GM21367 (cell line): ENCODE results near the gene LCA5.
"Not testable (repeated sequence)": the region's sequence is repeated elsewhere in the genome, so short reads cannot be mapped to it uniquely, and the experiment has no call there.

Experiments used
- ATAC-seq: cut with Tn5 transposase; IDR thresholded peaks from one replicate; pipeline ENCODE4 v1.9.1; 2021; ENCODE audit not compliant: unreplicated experiment

Gene LCA5

DNA sequence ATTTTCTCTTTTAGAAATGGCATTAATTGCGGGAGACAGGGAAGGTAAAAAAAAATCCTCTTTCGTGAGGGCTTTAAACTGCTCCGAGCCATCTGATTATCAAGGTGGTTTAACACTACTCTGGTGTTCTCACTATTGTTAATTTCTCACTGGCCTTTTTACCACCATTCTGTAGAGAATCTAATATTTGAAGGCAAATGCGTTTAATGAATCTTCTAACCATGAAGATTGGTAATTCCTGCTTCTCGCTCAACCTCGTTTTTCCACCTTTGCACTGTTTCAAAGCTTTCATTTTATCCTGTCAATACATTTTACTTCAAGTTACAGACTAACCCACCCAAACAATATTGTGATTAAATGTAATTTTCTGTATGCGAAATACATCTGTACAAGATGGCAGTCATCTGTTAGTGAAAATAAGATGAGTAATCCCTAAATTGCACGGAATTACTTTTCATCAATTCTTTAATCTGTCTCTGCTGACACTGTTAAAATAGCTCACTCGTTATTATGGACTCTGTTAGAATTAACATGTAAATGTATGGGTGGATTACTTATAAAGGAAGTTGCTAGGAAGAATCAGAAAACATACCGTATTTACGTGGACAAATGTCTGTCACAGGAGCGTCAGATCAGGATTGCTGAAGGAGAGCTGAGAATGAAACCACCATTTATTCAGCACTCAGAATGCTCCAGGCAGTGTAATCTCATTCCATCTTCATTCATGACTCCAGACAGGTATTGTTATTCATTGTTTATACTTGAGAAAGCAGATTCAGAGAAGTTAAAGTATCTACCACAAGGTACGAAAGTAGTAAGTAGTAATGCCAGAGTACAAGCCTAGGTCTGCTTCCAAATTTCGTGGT lies 1.1 kb upstream of the LCA5 start:
- ATAC-seq, result no peak

DNA sequence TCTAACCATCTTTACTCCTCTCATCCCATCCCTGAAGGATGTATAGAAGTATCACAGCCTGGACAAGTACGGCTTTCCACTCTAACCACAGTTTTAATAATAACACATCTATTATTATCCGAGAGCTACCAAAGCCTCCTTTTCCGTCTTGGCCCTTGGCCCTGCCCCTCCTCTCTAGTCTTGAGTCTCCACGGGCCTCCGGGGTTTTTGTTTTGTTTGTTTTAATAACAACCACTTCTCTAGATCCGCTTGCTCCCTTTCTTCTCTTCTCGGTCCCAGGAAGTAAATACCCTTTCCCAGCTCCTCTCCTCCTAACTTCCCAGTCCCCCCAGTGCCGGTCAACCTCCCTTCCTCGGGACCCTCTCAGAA lies 661 bp downstream of the LCA5 start:
- no peak for ATAC-seq

DNA sequence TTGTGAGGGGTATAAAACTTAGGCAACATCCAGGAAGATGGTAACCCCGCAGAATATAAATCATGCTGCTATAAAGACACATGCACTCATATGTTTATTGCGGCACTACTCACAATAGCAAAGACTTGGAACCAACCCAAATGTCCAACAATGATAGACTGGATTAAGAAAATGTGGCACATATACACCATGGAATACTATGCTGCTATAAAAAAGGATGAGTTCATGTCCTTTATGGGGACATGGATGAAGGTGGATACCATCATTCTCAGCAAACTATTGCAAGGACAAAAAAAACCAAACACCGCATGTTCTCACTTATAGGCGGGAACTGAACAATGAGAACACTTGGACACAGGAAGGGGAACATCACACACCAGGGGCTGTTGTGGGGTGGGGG lies 7.7 kb downstream of the LCA5 start:
- not testable (repeated sequence) for ATAC-seq

DNA sequence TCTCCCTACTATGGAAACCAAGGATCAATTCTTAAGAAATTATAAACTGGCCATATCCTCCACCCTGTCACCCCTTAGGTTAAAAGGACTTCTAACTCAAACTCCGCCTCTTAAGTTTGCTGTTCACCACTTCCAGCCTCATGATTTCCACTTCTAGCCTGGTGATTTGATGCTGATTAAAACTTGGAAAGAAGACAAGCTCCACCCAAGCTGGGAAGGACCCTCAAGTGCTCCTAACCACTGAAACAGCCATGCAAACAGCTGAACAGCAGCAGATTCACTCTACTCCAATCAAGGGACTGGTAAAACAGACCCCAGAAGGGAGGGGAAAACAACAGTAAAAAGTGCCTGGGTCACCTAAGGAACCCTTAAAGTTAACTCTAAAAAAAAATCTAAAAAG lies 10.3 kb downstream of the LCA5 start:
- ATAC-seq, result no peak

DNA sequence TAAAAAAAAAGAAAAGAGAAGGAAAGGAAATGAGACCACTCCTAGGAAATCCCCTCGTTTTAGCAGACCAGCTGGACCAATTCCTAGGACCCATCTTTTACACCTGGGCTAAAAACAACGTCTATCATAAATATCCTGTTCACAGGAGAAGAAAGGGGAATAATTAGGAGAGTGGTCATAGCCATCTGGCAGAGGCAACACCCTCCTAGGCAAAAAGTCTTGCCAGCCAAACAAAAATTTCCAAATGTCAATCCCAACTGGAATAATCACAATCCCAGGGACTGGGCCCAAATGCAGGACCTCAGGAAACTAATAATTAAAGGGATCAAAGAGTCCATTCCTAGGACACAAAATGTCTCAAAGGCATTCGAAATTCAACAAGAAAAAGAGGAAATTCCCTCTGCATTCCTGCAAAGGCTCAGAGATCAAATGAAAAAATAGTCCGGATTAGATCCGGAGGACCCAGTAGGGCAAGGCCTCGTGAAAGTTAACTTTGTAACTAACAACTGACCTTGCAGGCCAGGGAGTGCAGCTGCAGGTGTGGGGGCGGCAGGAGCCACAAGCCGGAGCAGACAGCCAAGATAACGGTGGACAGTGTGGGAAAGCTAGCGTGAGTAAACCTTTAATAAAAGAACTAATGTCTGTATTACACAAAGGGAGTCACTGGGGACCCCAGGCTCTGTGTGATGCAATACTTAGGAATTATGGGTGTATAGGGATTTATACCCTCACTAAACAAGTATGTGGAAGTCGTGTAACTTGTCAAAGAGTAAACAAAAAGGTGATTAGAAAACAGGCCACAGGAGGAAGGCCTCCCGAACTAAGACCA lies 11.7 kb downstream of the LCA5 start:
- no peak for ATAC-seq

DNA sequence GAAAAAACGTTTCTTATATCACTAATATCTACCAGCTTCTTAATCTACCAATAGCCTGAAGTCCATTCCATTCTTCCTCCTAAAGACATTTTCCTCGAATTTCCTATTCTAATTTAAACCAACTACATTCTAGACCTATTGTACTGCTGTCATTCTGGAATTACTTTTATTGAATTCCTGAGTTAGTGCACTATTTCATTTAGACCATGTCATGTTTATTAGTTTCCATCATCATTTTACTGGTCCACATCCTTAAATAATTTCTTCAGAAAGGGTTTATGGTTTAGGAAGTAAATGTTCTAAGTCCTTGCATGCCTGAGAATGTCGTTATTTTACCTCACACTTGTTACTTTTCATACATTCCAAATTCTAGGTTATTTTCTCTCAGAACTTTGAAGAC lies 13.2 kb downstream of the LCA5 start:
- no peak for ATAC-seq

DNA sequence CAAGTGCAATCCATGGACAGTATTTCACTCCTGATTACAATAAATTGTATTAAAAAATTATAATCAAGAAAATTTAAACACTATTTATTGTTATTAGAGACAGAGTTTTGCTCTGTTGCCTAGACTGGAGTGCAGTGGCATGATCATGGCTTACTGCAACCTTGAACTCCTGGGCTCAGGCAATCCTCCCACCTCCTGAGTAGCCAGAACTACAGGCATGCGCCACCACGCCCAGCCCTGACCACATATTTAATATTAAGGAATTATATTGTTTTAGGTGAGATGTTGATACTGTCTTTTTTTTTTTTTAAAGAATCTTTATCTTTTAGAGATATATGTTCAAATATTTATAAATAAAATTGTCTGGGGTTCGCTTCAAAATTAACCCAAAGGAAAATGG lies 14.6 kb downstream of the LCA5 start:
- no peak for ATAC-seq

DNA sequence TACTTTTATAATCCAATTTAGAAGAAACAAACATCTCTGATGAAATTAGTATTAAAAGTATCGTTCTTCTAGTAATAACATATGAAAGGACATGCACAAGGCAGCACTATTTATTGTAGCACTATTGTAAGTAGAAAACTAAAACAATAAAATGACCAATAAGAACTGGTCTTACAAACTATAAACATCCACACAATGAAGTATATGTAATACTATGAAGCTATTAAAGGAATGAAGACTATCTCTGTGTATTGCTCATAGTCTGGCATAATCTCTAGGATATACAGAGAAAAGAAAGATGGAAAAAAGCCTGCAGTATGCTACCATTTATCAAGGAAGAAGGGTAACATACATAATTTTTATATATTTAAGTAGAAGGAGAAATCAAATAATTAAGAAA lies 16.7 kb downstream of the LCA5 start:
- no peak for ATAC-seq

DNA sequence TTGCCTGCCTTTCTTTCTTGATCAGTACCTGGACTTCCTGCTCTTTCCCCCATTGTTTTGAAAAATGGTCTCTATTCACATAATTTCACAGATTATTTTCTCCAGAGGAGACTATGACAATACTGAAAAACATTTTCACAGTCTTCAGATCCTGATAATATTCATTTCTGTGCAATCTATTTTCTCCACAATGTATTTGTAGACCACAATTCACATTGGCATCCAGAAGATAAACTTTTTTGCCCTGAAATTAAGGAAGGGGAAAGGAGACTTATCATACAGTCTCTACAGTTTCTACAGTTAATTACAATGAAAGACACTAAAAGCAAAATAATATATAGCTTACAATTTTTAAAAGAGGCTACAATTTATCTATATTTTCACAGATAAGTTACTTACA lies 18.4 kb downstream of the LCA5 start:
- no peak for ATAC-seq

DNA sequence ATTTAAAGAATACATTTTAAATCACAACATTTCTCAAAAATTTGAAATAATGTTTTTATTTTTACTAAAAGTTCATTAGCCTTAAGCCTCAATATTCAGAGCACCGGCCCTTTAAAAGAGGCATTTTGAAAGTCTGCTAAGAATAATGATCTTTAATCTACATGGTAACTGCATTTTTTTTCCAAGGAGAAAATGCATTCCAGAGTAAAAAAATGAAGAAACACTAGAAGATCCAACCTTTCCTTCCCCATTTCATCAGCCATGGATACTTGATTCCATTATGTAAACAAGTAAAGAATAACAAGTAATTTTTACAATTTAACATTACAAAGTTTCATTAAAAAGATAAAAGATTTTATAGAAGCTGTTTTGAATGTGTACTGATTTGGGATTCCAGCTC lies 21.8 kb downstream of the LCA5 start:
- no peak for ATAC-seq

DNA sequence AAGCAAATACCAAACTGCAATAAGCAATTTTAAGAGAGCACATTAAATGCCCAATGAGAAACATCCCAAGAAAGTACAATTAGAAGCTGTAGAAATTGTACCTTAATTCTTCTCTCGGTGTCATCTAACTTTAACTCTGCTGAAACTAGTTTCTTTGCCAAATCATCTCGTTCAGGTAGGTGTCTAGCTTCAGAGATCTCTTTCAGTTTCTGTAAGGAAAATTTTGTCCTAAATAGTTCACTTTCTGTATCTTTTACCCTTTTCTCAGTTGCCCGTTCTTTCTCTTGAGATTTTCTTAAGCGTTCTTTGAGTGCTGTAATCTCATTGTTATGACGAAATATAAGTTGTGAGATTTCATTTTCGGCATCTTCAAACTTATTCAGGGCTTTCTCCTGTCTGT lies 24.1 kb downstream of the LCA5 start:
- no peak for ATAC-seq

DNA sequence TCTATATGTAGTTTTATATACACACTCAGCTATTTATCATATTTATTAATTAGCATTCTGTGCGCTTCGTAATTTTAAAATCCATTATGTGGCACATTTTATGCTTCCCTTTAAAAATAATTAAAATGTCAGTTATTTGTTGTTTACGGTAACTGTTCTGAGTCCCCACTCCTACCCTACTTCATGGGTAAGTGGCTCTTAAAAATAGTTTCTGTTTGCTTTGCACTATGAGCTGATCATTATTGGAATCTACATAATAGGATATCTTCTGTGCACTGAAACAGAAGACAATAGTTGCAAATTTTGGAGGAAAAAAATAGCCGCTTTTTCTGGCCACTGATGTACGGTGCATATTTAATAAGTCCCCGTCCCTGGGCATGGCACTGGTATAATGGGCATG lies 25.2 kb downstream of the LCA5 start:
- no peak for ATAC-seq

DNA sequence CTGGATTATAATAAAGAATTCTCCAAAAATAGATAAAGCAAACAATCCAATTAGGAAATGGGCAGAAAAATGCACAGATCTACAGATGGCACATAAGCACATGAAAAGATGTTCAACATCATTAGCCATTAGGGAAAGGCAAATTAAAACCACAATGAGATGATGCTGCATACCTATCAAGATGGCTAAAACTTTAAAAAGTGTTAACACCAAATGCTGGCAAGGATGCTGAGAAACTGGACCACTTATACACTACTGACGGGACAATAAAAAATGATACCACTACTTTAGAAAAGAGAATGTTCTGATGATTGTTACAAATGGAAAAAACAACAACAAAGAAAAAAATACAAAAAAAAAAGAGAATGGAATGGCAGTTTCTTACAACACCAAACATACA lies 26.5 kb downstream of the LCA5 start:
- ATAC-seq, result no peak

DNA sequence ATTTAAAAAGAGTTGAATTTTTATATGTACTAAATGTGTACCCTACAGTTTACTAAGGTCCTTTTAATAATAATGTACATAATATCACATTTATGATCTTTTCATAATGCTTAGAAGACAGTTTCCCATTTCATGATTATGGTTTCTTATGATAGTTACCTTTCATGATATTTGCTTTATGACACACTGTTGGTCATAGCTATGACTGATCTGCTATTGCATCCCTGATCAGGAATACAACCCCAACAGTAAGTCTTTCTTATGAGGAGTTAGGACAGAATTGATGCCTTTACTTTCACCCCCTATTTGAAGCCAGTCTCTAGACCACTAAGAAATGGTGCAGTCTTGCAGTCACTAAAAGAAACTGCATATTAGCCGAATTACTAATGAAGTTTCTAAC lies 31.0 kb downstream of the LCA5 start:
- no peak for ATAC-seq

DNA sequence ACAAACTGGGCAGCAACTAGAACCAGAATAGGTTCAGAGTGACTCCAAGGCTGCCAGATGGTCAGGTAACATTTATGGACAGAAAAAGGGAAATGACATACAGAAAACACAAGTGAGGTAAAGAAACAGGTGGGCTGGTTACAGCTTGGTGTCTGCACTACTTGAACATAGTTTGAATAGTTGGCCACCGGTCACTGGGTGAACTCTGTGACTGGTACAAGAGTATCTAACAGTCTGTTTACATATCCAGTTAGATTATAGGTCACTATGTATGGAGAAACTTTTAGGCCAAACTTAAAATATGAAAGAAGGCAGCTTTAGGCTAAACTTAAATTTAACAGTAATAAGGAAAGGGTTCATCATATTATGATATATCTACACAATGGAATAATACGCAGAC lies 32.9 kb downstream of the LCA5 start:
- no peak for ATAC-seq

DNA sequence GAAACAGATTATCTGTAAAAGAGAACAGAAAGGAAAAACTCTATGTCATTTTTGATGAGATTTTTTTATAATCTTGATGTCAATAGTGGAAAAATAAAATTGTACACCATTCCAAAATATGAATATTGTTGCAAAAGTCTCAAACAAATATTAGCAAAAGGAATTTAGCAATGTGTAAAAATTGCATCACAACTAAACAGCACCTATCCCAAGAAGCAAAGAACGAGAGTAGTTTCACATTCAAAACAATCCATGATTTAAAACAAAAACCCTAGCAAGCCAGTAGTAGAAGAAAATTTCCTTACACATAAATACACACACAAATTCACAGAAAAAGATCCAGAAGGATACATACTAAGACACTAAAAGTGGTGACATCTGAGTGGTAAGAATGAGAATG lies 38.4 kb downstream of the LCA5 start:
- ATAC-seq, result no peak

DNA sequence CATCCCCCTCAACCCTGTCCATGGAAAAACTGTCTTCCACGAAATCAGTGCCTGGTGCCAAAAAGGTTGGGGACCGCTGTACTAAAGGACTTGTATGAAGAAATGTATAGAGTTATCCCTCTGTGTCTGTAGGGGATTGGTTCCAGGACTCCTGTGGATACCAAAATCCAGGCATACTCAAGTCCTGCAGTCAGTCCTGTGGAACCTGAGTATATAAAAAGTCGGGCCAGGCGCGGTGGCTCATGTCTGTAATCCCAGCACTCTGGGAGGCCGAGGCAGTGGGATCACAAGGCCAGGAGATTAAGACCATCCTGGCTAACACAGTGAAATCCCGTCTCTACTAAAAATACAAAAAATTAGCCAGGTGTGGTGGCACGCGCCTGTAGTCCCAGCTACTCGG lies 42.0 kb downstream of the LCA5 start:
- ATAC-seq, result no peak

DNA sequence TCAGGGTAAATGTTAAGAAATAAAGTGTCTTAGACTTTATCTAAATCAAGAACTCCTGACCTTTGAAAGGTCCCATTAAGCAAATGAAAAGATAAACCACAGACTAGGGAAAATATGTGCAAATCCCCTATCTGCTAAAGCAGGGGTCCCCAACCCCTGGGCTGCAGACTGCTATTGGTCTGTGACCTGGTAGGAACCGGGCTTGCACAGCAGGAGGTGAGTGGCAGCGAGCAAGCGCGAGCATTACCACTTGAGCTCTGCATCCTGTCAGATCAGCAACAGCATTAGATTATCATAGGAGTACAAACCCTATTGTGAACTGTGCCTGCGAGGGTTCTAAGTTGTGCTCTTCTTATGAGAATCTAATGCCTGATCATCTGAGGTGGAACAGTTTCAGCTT lies 42.4 kb downstream of the LCA5 start:
- ATAC-seq, result no peak

DNA sequence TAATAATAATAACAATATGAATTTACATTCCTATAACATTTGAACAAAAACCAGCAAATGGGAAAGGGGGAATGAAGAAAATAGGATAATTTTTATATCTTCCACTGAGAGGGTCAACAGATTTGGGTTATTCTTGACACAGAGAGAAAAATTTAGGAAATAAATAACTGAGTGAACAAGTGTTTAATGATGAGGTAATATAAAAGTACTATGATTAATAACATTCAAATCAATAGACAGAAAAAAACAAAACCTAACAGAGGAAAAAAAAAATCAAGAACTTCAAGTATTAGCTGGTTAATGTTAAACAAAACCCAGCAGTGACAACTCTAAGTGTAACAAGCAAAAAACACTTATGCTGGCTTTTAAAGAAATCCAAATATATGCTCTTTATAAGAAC lies 66.5 kb downstream of the LCA5 start:
- no peak for ATAC-seq

DNA sequence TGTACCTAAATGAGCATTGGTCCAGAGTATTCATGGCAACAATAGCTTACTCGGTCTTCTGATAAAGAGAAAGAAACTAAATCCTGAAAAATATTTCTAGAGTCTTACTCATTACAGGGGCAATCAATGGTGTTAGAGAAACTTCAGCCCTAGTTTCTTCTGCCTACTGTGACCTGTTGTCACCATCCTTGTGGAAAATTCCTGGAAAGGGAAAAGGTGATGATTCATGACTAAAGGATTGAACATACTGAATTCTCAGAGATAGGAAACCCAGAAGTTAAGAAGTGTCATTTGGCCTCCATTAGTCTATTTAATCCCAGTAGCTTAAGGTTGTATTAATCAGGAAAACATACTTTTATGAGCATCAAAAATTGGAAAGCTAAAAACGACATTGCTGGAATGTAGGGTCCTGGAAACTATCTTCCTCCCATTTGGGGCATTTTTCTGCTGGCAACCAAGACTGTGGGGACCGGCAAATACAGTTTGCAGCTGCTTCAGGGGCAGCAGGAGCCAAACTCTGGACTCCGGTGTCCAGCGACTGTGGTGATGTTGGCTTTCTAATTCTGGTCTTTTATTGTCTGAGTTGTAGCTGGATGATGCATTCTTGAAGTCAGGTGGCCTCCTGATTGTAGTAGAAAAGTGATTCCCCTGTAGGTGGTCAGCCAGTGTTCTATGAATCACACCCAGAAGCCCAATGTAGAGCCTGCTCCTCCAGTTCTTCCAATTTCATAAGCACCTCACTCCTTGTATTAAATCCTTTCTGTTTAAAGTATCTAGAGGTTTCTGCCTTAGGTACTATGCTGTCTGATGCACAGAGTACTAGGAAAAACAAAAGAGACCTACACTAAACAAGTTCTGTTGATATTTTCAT lies 67.6 kb downstream of the LCA5 start:
- no peak for ATAC-seq

DNA sequence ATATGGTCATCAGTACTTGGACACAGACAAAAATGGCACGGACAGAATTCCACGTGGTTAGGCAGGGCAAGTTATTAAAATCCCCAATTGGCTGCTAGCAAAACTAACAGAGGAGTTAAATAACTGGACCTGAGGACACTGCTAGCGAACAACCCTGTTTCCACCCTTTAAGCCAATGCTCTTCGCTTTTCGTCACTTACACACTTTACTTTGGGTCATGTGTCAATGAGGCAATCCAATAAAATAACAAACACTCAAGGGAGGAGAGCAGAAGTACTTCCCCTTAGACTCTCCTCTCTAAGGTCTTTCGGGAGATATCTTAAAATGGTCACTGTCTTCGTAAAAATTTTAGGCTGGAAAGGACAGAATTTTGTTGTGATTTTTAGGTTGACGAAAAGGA lies 68.6 kb downstream of the LCA5 start:
- ATAC-seq, result no peak

DNA sequence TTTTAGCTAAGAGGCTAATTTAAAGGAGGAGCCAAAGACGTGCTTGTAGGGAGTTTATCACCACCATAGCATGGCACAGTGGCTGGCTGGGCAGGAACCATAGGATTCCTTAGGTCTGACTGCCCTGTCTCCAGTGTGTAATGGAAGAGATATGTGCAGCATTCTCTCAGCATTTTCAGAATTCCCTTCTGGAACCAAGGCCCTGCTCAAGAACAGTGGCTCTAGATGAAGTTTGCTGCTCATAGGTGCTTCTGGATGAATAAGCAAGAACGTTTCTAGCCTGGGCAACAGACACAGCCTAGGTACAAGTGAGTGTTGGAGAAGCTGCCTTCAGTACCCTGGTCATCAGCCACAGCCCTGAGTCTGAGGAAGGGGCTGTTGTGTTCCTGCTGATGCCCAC lies 69.1 kb downstream of the LCA5 start:
- ATAC-seq, result no peak
